Uterus (tissue), 2 donors: Measurements from ENCODE around the gene WFS1.

Experiments used
- CTCF ChIP-seq, 4 experiments: fragments of 200-600 bp in 2 of 4; fragments of 450-650 bp in 2 of 4; sonication (generic) in 2 of 4; IDR thresholded peaks; one replicate each; pipeline ENCODE4 v1.5.1; 2016 to 2019; ENCODE audit warnings: antibody characterized with exemption in 4 of 4, mild to moderate bottlenecking in 2 of 4, moderate library complexity in 1 of 4
- POLR2A ChIP-seq, 2 donors: fragments of 450-650 bp; IDR thresholded peaks; one replicate each; pipeline ENCODE4 v1.6.1; 2016; ENCODE audit warnings: antibody characterized with exemption in 2 of 2, mild to moderate bottlenecking in 1 of 2, moderate library complexity in 1 of 2

DNA sequence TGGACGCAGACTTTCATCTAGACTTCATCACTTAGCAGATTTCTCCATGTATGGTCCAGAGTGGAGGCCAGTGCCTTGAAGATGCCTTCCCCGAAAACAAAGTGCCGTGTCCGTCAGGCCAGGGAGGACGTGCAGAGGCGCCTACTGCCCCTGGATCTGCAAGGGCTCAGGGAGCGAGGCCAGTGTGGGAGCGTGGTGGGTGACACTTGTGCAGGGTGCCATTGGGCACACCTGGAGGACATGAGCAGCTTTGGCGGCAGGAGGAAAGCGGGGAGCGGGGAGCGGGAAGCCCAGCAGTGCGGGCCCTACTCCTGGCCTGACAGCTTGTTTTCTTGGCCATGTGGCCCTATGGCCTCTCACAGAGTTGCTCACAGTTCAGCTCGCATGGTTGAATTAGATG is 25.8 kb downstream of the WFS1 start:
- no peak for TF ChIP-seq CTCF (IDR thresholded peaks at IDR 0.05)
- TF ChIP-seq POLR2A (IDR thresholded peaks at IDR 0.05) = no peak
